ENCODE data around the gene TICAM1. TPM values are rescaled to one million over a fixed set of nuclear protein-coding genes. Genes with fewer than 3 reads are reported as not detected.

TICAM1 gene
- total and polyA plus RNA-seq, 2 of the 13 experiments (the other 11 are each of a cell fraction or from before 2014, with no cell fraction given) = 0.33 to 0.95 TPM

- TF ChIP-seq ZHX2 (IDR thresholded peaks at IDR 0.05; ENCODE audit: low read depth) (peak; percentile 99), ZHX2 (CRISPR knock-in tag; IDR thresholded peaks at IDR 0.05; ENCODE audit: borderline replicate concordance) (no peak), ZNF768 (CRISPR knock-in tag; IDR thresholded peaks at IDR 0.05) (peak; percentile 38; the same call in 1 of the 2 replicates), SCMH1 (CRISPR knock-in tag; IDR thresholded peaks at IDR 0.05; ENCODE audit: borderline replicate concordance) (no peak), ZNF629 (CRISPR knock-in tag; conservative IDR thresholded peaks at IDR 0.05) (no peak), EED (CRISPR knock-in tag; IDR thresholded peaks at IDR 0.05) (no peak), NR1H2 (CRISPR knock-in tag; IDR thresholded peaks at IDR 0.05; ENCODE audit: borderline replicate concordance, low read depth) (no peak), MTA1 (CRISPR knock-in tag; IDR thresholded peaks at IDR 0.05; ENCODE audit: borderline replicate concordance) (no peak), DMTF1 (CRISPR knock-in tag; IDR thresholded peaks at IDR 0.05) (no peak), TP53 (CRISPR knock-in tag; conservative IDR thresholded peaks at IDR 0.05) (no peak), HMGXB4 (CRISPR knock-in tag; IDR thresholded peaks at IDR 0.05; ENCODE audit: borderline replicate concordance in 1 of 2, low read depth in 1 of 2) (peak; percentile 72 to 78), SIX4 (CRISPR knock-in tag; IDR thresholded peaks at IDR 0.05) (no peak), MAF1 (CRISPR knock-in tag; IDR thresholded peaks at IDR 0.05; ENCODE audit: borderline replicate concordance) (no peak), DMAP1 (CRISPR knock-in tag; IDR thresholded peaks at IDR 0.05) (peak; percentile 75; the same call in 1 of the 2 replicates), BCLAF1 (IDR thresholded peaks at IDR 0.05) (no peak), SIN3A (IDR thresholded peaks at IDR 0.05; ENCODE audit: borderline replicate concordance, low read depth, low read length) (peak; percentile 48; the same call in 1 of the 2 replicates)
Observed at GRCh38 chr19:4791183-4792018, 40.1 kb downstream of the TICAM1 start, which contains the start of gene FEM1A (continued).

All from HepG2 (cell line).